CD4-positive, alpha-beta T cell treated with Interleukin-6 at 100 ng/mL for 8 hours (primary cell): Measurements from ENCODE around the gene EXOC4.

ENCODE experiments used
- DNase-seq: peaks from one replicate; pipeline ENCODE4 v3.0.0-alpha.2; 2020; ENCODE audit warnings: mixed read lengths, low spot score

The EXOC4 gene

DNA sequence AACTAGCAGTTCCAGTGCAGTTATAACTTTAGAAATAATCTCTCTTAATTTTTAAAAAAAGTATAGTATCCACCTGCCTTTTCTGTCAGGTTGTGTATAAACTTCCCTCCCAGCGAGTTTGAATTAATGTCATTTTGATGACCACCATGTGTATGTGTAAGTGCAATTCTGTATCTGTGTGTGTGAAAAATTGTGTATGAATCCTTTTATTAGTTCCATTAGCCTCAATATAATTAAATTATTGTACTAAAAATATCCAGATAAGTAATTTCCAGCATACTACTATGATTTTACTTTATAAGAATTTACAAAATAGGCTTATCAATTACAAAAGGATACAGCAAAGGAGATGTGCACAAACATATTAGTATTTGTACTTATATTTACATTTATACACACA lies 453.1 kb downstream of the EXOC4 start:
- DNase-seq = no peak

DNA sequence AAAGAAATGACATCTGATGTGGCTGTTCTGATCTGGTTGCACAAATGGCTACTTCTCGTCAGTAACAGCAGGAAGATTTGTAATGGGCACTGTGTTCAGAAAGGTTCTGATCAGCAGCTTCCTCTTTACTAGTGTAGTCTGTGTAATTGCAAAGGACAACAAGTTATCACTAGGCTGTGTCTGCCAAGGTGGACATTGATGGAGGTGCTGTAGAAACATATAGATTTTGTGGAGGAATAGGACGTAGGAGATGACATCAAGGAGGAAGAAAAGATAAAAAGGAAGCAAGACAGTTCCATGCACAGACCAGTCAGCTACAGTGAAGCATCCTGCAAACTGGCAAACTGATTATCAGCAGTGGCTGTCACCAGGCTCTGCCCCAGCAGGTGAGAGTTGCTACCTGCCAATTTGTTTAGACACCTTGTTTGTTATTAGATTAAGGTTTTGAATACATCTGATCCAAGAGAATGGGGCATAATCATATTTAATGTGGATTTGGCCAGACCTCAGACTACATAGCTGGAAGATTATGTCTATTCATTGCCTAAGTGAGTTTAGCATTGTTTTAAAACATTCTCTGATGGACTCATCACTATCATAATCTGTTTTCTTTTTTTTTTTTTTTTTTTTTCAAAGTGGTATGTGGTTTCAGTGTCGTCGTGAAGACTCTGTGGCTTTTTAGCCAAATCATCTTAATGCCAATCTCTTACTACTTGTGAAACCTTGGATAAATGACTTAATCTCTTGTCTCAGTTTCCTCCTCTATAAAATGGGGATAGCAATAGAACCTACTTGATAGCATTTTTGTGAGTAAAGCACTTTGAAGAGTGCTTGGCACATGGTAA lies 456.4 kb downstream of the EXOC4 start:
- no peak for DNase-seq

DNA sequence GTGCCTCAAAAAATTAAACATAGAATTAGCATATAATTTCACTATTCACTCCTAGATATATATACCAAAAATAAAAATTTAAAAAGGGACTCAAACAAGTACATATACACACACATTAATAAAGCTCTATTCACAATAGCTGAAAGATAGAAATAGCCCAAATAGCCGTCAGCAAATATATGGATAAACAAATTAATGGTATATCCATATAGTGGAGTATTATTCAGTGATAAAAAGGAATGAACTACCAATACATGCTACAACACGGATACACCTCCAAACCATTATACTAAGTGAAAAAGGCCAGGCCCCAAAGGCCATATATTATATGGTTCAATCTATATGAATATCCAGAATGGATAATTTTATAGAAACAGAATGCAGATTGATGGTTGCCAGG lies 459.7 kb downstream of the EXOC4 start:
- no peak for DNase-seq

DNA sequence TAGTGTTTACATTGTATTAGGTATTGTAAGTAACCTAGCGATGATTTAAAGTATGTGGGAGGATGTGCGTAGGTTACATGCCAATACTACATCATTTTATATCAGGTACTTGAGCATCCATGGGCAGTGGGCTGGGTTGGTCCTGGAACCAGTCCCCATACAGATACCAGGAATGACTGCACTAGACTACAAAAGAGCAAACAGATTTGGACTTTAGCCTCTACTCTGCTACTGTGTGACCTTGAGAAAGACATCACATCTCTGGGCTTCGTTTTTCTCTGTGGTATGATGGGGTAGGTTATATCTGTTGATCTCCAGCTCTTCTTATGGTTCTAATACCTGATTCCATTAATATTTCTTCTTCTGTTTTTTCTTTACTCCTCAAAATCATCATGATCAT lies 461.8 kb downstream of the EXOC4 start:
- DNase-seq = no peak

DNA sequence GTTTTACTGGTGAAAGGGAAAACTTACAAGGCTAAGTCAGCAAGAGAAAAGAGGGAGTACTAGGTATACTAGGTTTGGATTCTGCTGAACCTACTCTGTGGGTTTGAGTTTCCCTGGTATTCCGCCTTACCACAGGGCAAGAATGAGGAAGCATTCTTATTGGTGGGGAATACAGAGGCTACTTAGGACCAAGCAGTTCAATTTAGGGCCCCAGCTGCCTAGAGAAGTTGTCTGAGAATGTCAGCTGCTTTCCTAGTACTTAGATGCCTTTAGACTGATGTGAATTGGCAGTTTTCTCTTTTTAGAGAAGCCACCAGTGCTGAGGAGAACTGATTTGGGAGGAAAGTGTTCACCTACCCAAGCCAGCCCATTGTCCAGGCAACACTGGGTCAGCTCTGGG lies 465.3 kb downstream of the EXOC4 start:
- no peak for DNase-seq

DNA sequence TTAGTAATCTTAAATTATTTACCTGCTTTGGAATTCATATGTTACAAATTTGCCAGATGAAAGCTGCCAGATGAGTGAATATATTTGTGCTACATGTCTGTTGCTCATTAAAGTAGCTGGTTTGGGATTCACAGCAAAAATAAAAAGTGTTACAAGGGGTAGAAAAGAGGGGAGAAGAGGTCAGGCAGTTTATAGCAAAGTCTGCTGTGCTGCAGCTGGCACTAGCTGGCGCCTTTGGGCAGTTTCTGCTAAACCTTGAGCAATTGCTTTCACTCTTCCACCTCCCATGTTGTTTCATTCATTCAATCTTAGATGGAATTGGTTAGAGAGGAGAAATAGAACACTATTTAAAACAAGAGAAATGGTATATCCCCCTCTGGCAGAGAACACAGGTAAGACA lies 470.2 kb downstream of the EXOC4 start:
- DNase-seq = no peak

DNA sequence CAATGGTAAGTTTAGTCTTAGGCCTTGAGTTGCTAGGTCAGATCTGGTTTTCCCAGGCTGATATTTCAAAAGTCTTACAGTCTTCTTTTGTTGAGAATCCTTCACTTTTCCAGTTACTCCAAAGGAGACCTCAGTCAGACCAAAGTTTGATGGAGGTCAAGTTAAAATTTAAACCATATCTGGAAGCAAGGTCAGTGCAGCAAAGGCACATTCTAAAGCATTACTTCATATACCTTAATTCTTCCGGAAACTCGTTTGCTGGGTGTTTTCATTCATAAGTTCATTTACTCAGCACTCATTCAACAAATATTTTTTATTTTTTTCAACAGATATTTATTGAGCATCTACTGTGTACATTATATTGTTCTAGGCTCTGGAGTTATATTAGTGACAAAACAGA lies 471.3 kb downstream of the EXOC4 start:
- no peak for DNase-seq

DNA sequence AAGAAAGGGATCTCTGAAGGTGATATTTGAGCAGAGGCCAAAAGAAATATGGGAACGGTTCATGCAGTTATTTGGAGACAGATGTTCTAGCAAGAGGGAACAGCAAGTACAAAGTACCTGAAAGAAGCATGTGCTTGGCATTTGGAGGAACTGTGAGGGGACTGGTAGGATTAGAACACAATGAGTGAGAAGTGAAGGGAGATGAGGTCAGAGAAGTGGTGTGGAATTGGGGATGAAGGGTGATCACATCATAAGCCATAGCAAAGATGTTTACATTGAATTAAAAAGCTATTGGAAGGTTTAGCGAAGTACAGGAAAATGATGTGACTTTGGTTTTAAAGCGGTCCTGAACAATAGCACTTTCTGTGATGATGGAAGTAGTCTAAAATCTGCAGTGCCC lies 471.8 kb downstream of the EXOC4 start:
- DNase-seq = no peak

DNA sequence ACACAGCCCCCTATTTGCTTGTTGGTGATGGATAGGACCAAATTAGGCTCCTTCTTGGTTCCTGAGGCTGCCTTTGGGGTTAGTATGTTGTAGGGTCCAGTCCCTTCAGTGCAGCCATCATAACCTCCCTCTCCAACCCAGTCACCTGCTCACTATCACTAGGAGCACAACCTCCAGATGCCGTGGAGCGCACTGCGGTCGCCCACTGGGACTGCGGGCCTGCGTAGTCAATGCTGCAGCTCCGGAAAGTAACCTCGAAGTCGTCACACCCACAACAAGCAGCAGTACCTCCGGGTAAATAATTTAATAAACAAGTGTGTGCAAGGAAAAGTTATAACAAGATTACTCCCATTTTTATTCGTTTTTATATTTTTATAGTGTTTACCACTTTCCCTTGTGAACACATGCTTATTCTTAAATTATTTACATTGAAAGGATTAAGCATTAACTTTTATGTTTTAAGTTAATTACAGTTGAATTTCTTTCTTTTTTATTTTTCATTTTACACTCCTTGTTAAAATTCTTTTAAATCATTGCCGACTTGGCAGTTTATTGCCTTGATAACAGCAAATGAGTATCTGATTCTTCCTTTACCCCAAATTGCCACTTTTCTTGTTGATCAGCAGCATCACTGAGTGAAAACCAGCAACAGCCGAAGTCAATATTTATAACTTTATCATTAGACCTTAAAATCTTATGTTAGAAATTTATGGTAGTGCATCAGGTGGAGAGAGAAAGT lies 474.8 kb downstream of the EXOC4 start:
- no peak for DNase-seq

DNA sequence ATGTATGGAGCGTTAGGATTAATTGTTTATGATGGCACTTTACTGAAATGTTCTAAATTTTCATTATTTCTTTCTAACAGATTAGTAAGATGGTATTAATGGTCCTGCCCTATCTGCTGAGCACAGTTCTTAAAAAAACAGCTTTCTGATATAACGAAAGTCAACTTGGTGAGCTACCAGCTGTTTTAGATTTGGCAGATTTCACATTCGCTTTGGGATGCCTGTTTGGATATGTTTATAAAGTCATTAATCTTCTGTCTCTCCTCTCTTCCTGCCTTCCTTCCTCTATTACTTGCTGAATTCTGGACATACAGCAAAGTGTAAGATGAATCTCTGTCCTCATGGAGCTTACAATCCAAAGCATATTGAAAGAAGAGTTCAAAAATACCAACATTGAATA lies 477.5 kb downstream of the EXOC4 start:
- DNase-seq = no peak

DNA sequence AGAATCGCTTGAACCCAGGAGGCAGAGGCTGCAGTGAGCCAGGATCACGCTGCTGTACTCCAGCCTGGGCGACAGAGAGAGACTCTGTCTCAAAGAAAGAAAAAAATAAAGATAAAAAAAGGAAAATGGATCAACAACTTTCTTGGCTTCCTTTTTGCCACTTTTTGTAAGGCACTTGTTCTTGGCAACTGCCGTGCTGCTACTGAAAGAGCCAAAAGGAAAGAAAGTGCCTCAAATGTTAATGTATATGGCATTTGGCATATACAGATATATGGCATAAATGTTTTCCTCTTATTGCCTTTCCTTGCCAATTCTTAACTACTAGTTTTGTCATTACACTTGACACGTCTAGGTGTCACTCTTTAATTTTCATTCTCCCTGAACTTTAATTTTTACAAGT lies 480.5 kb downstream of the EXOC4 start:
- DNase-seq = no peak

DNA sequence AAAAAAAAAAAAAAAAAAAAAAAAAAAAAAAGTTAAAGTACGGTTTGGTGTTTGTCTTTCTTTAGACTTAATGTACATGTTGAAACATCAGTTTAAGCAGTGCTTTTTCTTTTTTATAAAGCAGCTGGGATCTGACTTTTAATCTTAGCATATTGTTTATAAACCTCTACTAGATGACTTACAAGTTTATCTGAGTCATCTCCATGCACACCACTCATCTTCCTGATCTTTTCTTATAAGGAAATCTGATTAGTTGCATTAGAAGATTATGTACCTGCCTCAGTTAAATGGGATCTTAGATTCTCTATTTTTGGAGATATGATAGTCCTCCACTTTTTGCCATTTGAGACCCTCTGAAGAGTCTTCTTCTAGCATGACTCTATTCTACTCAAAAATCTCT lies 482.3 kb downstream of the EXOC4 start:
- DNase-seq = no peak

DNA sequence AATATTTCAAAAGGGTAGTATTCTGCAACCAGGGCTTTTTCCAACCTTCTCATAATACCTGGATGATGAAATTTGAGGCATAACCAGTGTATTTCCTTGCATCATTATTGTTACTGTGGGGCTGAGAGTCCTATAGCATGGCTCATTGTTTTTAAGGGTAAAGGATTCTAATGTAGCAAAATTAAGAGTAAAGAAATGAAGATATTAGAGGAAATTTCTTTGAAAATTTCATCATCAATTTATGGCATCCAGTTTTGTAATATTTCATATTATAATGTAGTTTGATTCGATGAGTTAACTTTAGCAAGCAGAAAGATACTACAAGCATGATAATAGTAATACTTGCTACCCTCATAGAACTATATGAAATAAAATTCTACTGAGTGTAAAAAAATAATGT lies 486.9 kb downstream of the EXOC4 start:
- no peak for DNase-seq

DNA sequence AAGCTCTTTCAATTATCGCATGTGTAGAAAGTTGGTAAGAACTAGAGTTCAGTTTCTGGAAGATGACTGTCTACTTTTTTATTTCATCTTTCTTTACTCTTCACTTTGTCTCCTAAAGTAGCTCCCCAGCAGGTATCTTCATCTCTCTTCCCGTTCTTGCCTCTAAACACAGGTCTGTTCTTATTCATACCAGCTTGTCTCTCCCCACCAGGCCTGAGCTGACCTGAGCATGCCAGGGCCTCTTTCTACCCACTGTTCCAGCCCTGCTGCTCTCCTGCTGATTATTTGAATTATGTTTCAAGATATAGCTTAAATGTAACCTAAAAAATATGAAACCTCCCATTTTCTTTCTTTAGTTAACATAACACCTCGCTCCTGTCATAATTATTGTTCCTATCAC lies 488.2 kb downstream of the EXOC4 start:
- DNase-seq = no peak

DNA sequence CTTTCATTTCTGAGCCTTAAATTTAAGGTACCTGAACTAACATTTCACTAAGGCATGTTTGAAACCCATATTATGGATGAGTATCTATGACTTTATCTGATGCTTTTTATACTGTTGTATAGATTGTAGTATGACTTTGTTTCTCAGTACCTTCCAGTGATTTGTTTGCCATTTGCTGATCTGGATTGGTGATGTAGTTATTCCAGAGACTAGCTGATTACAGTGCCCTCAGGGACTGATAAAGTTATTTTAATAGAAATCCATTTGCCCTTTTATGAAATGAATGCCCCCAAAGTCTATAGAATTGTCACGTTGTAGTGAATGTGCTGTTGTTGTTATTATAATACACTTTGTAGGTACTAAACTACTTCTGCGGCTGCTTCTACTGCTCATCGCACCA lies 488.8 kb downstream of the EXOC4 start:
- no peak for DNase-seq

DNA sequence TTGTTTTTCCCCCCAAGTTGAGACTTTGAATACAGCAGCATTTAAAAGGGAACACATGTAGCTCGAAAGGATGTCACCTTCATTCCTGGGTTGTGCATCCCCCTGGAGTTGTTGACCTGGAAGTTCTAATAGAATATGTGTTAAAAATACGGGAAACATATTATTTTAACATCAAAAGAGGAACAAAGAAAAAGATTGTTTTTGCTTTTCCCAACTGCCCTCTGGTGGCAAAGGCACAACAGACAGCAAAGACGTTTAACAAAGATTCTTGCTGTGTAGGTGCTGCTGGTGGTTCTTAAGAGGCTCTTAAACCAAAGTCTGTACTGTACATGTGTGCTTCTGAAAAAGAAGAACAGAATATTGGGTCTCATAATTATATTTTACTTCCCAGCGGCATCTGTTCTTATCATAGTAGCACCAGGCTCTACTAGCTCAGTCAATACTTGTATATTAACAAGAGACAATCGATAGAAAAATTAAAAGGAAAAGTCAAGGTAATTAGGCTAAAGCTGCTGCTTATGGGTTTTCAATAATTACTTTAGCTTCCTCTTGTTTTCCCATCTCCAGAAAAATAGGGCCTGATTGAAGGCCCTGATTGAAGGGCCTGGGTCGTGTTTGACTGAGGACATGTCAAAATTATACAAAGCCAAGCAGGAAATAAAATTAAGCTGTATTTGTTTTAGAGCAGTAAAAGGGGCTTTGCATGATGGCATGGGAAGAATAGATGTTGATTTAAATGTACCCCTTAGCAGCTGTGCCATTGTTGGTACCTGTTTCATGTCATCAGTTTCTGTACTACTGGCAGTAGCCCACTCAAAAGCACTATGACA lies 490.0 kb downstream of the EXOC4 start:
- DNase-seq = no peak

DNA sequence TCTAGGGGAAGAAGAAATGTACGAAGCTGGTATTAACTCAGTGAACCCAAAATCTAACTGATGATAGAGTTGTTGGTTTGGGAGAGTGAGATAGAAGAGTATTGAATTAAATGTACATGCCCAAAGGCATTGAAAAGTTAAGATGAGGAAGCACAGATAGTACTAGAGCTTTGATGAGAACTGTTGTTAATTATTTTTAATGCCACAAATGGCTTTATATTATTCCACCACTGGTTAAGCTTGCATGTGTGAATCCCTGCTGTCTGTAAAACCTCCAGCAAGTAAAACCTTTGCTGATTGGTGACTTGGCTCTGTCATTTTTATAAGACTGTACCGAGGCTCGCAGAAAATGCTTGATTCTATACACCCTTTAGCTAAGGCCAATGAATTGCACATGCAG lies 491.6 kb downstream of the EXOC4 start:
- DNase-seq = no peak

DNA sequence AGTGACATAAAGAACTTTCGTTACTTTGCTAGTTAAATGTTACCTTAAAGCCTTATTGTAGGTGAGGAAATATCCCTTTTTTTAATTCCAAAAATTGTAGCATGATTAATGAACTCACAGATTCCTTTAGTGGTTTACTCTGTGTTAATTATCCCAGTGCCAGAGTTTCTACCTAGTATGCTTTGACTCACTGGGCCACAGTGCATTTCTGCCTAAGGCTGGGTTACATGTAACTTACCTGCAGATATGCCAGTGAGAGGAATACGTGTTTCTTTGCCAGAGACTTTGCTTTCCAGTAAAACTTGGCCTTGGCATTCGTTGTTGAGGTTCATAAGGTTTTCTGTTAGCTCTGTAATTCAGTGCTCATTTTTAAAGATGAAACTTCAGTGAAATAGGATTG lies 493.4 kb downstream of the EXOC4 start:
- no peak for DNase-seq

DNA sequence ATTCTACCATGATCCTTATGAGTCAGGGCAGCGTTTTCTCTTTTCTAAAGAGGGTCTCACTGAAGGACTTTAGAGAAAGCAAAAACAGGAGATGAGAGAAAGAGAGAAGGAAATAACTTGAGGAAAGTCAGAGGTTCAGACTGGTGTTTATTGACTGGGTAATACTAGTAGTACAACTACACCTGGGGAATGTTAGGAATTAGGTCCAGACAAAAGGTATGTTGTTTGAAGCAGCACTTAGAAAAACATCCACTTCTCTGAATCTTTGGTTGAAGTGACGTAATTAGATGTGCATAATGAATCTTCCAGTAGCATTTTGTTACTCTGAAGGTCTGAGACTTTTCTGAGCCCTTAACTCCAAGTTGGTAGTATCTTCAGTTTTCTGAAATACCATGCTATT lies 494.0 kb downstream of the EXOC4 start:
- DNase-seq = no peak

DNA sequence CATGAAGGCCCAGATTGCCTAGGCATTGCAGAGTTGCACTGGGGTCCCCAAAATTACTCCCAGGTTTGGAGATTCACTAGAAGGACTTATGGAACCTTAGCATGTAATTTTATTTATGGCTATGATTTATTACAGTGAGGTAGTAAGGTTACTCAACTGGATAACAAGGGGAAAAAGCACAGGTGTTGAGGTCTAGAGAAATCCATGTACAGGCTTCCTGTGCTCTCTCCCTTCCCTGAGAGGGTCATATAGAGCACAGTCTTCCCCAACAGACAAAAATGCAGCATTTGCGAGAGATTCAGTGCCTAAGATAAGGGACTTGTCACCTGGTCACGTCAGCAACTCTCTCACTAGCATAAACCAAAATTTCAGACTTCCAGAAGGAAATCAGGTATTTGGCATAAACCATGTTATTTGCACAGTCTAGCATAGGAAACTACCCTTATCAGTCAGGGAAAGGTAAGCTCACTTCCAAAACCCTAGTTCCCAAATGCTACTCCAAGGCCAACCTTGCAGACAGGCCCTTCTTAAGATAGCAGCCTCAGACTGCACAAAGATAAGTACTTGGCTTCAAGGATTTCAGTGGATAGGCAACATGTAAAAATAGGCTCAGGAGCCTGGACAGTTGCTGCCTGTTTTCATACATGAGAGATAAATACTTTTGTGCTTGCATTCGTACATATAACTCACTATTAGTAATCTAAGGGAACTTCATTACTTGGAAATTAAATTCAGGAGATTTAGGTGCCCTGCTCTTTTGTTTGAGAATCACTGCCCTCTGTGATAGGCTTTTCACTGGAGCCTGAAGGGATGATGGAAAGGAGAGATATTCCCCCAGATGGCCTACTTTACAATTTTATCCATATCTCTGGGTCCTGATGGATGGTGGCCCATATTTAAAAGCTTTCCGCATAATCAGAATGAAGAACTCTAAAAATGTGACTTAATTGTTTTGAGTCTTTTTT lies 495.8 kb downstream of the EXOC4 start:
- DNase-seq = no peak

DNA sequence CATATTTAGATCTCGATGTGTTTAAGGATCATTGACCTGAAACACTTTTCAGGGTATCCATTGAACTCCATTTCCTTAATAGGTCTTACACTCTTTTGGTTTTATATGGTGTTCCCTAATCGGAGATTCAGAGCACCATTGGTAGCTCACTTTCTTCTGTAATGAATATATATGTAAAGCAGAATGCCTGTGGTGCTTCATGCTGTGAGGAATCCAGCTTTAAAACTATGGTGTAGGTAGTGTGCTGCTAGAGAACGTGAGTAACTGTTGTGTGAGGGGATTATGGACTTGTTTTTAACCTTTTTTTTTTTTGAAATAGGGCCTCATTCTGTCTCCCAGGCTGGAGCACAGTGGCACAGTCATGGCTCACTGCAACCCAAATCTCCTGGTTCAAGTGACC lies 497.4 kb downstream of the EXOC4 start:
- DNase-seq = no peak

DNA sequence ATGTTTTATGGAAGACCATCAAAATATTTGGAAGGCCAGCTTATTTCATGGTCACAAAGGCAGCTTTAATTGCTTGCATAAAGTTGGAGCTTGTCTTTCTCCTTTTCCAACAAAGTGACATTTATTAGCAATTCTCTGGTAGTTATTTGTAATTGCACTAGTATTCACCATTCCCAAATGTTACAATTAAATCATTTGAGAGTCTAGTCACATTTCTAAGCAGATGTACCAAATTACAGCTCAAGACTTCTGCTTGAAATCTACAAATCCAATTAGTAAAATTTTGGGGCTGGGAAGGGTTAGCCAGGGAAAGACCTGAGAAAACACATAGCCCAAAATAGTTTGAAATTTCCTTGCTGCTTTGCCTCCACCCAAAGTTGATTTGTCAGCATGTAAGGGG lies 498.2 kb downstream of the EXOC4 start:
- DNase-seq = no peak
